H1 (cell line): ENCODE results near the gene SF3B6. TPM values are rescaled to one million over a fixed set of nuclear protein-coding genes. Genes with fewer than 3 reads are reported as not detected.

Experiments used
- BRCA1 ChIP-seq: IDR thresholded peaks from 2 replicates; pipeline ENCODE4 v1.6.1; 2012; ENCODE audit warnings: low read depth, low read length, improper control_type of control experiment
- CTBP2 ChIP-seq: IDR thresholded peaks from 2 replicates; pipeline ENCODE4 v1.7.0; 2011; ENCODE audit warnings: borderline replicate concordance, mild to moderate bottlenecking, moderate library complexity, mixed read lengths, low read length; ENCODE audit not compliant: insufficient read depth, insufficient read length
- HDAC2 ChIP-seq, 2 experiments: fragments of 300-600 bp in 1 of 2; sonication (generic) in 1 of 2; IDR thresholded peaks; 2 replicates each; pipeline ENCODE4 v1.6.1; 2011 to 2012; ENCODE audit warnings: low read depth in 2 of 2, low read length in 2 of 2, mild to moderate bottlenecking in 2 of 2, moderate library complexity in 2 of 2, borderline replicate concordance in 1 of 2, inconsistent platforms in 1 of 2
- KDM4A ChIP-seq: IDR thresholded peaks from one replicate; pipeline ENCODE4 v1.7.1; 2012; ENCODE audit warnings: low read depth, mild to moderate bottlenecking, moderate library complexity, low read length, inconsistent platforms; ENCODE audit not compliant: severe bottlenecking
- RFX5 ChIP-seq: IDR thresholded peaks from 2 replicates; pipeline ENCODE4 v1.6.1; 2011; ENCODE audit warnings: low read depth, low read length, improper control_type of control experiment, borderline replicate concordance
- SIN3A ChIP-seq, 2 experiments: IDR thresholded peaks in 1 of 2; conservative IDR thresholded peaks in 1 of 2; 2 replicates each; pipeline ENCODE4 v1.6.1; 2011 to 2012; ENCODE audit warnings: low read length in 2 of 2, improper control_type of control experiment in 1 of 2, low read depth in 1 of 2, mild to moderate bottlenecking in 1 of 2
- TAF1 ChIP-seq: IDR thresholded peaks from 2 replicates; pipeline ENCODE4 v1.6.1; 2011; ENCODE audit warnings: mild to moderate bottlenecking, low read depth, low read length
- TEAD4 ChIP-seq: IDR thresholded peaks from 2 replicates; pipeline ENCODE4 v1.6.1; 2012; ENCODE audit warnings: low read depth, low read length, inconsistent platforms, mixed read lengths
- polyA plus RNA-seq, 7 experiments: library from polyadenylated mRNA; depleted of rRNA in 3 of 7; stranded (reverse) in 5 of 7; unstranded in 2 of 7; fragments of >200 nt in 5 of 7; fragments of 200-250 nt in 2 of 7; gene quantifications; 1 replicate in 5 of 7; 2 replicates in 1 of 7; 4 replicates in 1 of 7; pipeline versions ENCODE4 v1.2.1 to v1.2.3, GENCODE V29; 2011 to 2013; ENCODE audit warnings: missing spikeins in 2 of 7, mixed read lengths in 2 of 7
- total RNA-seq: library from RNA; stranded (reverse); fragmentation: NEBNext Ultra II Directional; extraction: Animal tissue kit (Norgen Biotek cat#: 25700); gene quantifications from 2 replicates; pipeline ENCODE4 v1.2.1, GENCODE V29; 2021
- TF ChIP-seq, protein P1 (sequence below): fragments of 300-600 bp; sonication (generic); IDR thresholded peaks from 2 replicates; pipeline ENCODE4 v1.7.1; 2012; ENCODE audit warnings: low read length, moderate library complexity, mild to moderate bottlenecking, inconsistent platforms; ENCODE audit not compliant: insufficient replicate concordance
- TF ChIP-seq, protein P2 (sequence below): IDR thresholded peaks from 2 replicates; pipeline ENCODE4 v1.6.1; 2012; ENCODE audit warnings: inconsistent platforms

The SF3B6 gene
- total and polyA plus RNA-seq, 2 of the 8 experiments (the other 6 are each of a cell fraction or from before 2014, with no cell fraction given): 126 to 155 TPM

DNA sequence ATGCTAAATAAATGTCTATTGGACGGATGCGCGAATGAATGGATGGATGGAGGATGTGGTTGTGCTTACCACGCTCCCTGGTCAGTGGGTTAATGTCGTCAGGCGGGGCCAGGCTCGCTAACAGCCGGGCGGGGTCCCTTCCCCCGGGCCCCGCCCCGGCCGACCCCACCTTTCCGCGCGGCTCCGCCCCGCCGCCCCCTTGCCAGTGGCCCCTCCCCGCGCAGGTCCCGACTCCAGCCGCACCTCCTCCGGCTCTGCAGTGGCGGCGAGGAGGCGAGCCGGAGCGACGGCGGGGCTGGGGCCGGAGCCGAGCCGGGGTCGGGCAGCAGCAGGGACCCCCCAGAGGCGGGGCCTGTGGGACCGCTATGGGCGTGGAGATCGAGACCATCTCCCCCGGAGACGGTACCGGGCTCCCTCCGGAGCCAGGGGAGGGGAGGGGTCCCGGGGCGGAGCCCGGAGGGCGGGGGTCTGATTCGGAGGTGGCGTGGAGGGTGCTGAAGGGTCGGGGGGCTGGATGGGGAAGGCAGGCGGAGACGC, 26.6 kb downstream of the SF3B6 start, which contains the start of gene FKBP1B (continued):
- TF ChIP-seq, protein P1, sequence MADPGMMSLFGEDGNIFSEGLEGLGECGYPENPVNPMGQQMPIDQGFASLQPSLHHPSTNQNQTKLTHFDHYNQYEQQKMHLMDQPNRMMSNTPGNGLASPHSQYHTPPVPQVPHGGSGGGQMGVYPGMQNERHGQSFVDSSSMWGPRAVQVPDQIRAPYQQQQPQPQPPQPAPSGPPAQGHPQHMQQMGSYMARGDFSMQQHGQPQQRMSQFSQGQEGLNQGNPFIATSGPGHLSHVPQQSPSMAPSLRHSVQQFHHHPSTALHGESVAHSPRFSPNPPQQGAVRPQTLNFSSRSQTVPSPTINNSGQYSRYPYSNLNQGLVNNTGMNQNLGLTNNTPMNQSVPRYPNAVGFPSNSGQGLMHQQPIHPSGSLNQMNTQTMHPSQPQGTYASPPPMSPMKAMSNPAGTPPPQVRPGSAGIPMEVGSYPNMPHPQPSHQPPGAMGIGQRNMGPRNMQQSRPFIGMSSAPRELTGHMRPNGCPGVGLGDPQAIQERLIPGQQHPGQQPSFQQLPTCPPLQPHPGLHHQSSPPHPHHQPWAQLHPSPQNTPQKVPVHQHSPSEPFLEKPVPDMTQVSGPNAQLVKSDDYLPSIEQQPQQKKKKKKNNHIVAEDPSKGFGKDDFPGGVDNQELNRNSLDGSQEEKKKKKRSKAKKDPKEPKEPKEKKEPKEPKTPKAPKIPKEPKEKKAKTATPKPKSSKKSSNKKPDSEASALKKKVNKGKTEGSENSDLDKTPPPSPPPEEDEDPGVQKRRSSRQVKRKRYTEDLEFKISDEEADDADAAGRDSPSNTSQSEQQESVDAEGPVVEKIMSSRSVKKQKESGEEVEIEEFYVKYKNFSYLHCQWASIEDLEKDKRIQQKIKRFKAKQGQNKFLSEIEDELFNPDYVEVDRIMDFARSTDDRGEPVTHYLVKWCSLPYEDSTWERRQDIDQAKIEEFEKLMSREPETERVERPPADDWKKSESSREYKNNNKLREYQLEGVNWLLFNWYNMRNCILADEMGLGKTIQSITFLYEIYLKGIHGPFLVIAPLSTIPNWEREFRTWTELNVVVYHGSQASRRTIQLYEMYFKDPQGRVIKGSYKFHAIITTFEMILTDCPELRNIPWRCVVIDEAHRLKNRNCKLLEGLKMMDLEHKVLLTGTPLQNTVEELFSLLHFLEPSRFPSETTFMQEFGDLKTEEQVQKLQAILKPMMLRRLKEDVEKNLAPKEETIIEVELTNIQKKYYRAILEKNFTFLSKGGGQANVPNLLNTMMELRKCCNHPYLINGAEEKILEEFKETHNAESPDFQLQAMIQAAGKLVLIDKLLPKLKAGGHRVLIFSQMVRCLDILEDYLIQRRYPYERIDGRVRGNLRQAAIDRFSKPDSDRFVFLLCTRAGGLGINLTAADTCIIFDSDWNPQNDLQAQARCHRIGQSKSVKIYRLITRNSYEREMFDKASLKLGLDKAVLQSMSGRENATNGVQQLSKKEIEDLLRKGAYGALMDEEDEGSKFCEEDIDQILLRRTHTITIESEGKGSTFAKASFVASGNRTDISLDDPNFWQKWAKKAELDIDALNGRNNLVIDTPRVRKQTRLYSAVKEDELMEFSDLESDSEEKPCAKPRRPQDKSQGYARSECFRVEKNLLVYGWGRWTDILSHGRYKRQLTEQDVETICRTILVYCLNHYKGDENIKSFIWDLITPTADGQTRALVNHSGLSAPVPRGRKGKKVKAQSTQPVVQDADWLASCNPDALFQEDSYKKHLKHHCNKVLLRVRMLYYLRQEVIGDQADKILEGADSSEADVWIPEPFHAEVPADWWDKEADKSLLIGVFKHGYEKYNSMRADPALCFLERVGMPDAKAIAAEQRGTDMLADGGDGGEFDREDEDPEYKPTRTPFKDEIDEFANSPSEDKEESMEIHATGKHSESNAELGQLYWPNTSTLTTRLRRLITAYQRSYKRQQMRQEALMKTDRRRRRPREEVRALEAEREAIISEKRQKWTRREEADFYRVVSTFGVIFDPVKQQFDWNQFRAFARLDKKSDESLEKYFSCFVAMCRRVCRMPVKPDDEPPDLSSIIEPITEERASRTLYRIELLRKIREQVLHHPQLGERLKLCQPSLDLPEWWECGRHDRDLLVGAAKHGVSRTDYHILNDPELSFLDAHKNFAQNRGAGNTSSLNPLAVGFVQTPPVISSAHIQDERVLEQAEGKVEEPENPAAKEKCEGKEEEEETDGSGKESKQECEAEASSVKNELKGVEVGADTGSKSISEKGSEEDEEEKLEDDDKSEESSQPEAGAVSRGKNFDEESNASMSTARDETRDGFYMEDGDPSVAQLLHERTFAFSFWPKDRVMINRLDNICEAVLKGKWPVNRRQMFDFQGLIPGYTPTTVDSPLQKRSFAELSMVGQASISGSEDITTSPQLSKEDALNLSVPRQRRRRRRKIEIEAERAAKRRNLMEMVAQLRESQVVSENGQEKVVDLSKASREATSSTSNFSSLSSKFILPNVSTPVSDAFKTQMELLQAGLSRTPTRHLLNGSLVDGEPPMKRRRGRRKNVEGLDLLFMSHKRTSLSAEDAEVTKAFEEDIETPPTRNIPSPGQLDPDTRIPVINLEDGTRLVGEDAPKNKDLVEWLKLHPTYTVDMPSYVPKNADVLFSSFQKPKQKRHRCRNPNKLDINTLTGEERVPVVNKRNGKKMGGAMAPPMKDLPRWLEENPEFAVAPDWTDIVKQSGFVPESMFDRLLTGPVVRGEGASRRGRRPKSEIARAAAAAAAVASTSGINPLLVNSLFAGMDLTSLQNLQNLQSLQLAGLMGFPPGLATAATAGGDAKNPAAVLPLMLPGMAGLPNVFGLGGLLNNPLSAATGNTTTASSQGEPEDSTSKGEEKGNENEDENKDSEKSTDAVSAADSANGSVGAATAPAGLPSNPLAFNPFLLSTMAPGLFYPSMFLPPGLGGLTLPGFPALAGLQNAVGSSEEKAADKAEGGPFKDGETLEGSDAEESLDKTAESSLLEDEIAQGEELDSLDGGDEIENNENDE: no peak
- TF ChIP-seq KDM4A (no peak), SIN3A (conservative IDR thresholded peaks at IDR 0.05 in 1 of 2, IDR thresholded peaks at IDR 0.05 in 1 of 2; ENCODE audit: low read depth in 1 of 2, low read length in 2 of 2) (no peak), TEAD4 (no peak), CTBP2 (no peak), RFX5 (no peak), BRCA1 (no peak), HDAC2 (IDR thresholded peaks at IDR 0.05; ENCODE audit: borderline replicate concordance in 1 of 2, low read depth in 2 of 2, low read length in 2 of 2) (no peak), TAF1 (peak; percentile 82)
- TF ChIP-seq, protein P2, sequence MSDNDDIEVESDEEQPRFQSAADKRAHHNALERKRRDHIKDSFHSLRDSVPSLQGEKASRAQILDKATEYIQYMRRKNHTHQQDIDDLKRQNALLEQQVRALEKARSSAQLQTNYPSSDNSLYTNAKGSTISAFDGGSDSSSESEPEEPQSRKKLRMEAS: no peak
